HepG2 (cell line): ENCODE results near the gene CBLC. TPM values are rescaled to one million over a fixed set of nuclear protein-coding genes. Genes with fewer than 3 reads are reported as not detected.

Experiments
- ATF6 ChIP-seq: sonication (generic); formaldehyde crosslinking; conservative IDR thresholded peaks from 2 replicates; pipeline ENCODE4 v1.4.0; 2020; ENCODE audit warnings: missing genetic modification reagents
- BCL6 ChIP-seq: IDR thresholded peaks from 2 replicates; pipeline ENCODE4 v1.6.1; 2016; ENCODE audit warnings: missing genetic modification reagents, missing compliant biosample characterization
- GATAD2A ChIP-seq: IDR thresholded peaks from 2 replicates; pipeline ENCODE4 v1.6.1; 2016
- IKZF4 ChIP-seq: sonication (generic); formaldehyde crosslinking; IDR thresholded peaks from 2 replicates; pipeline ENCODE4 v1.5.1; 2020; ENCODE audit warnings: borderline replicate concordance, mild to moderate bottlenecking, low read depth, missing genetic modification reagents; ENCODE audit errors: not compliant biosample characterization
- IRX3 ChIP-seq: sonication (generic); formaldehyde crosslinking; IDR thresholded peaks from 2 replicates; pipeline ENCODE4 v1.8.1; 2023; ENCODE audit warnings: mild to moderate bottlenecking, low read depth, missing genetic modification reagents, borderline replicate concordance
- MAFF ChIP-seq: IDR thresholded peaks from 2 replicates; pipeline ENCODE4 v1.6.1; 2011; ENCODE audit warnings: low read depth, low read length, improper control_type of control experiment
- MXD1 ChIP-seq: sonication (generic); formaldehyde crosslinking; IDR thresholded peaks from 2 replicates; pipeline ENCODE4 v1.4.0; 2020; ENCODE audit warnings: mild to moderate bottlenecking, missing genetic modification reagents
- PPARG ChIP-seq: conservative IDR thresholded peaks from 2 replicates; pipeline ENCODE4 v1.6.1; 2016; ENCODE audit warnings: missing biosample characterization, missing genetic modification reagents
- RARA ChIP-seq: IDR thresholded peaks from 2 replicates; pipeline ENCODE4 v1.6.1; 2016; ENCODE audit warnings: missing genetic modification reagents, missing compliant biosample characterization
- RFXANK ChIP-seq: IDR thresholded peaks from 2 replicates; pipeline ENCODE4 v1.6.1; 2016
- SMAD3 ChIP-seq: sonication (generic); formaldehyde crosslinking; IDR thresholded peaks from 2 replicates; pipeline ENCODE4 v1.4.0; 2020; ENCODE audit warnings: missing genetic modification reagents
- SNAI1 ChIP-seq: sonication (generic); formaldehyde crosslinking; IDR thresholded peaks from 2 replicates; pipeline ENCODE4 v1.5.0; 2020; ENCODE audit warnings: mild to moderate bottlenecking, missing genetic modification reagents, borderline replicate concordance
- TCF7 ChIP-seq: sonication (generic); IDR thresholded peaks from 2 replicates; pipeline ENCODE4 v1.6.1; 2016; ENCODE audit warnings: antibody characterized with exemption, low read depth
- U2AF1 ChIP-seq: fragments of 200-400 bp; formaldehyde crosslinking; optimal IDR thresholded peaks from 2 replicates; pipeline ENCODE3; 2017; ENCODE audit warnings: mild to moderate bottlenecking, low read depth, low read length
- ZNF230 ChIP-seq: sonication (generic); formaldehyde crosslinking; IDR thresholded peaks from 2 replicates; pipeline ENCODE4 v1.4.0; 2020; ENCODE audit warnings: mild to moderate bottlenecking, missing genetic modification reagents
- ZNF350 ChIP-seq: sonication (generic); formaldehyde crosslinking; IDR thresholded peaks from 2 replicates; pipeline ENCODE4 v1.4.0; 2020; ENCODE audit warnings: mild to moderate bottlenecking, low read depth, missing genetic modification reagents, borderline replicate concordance
- ZNF512 ChIP-seq: sonication (generic); formaldehyde crosslinking; IDR thresholded peaks from 2 replicates; pipeline ENCODE4 v1.4.0; 2020; ENCODE audit warnings: mild to moderate bottlenecking, missing genetic modification reagents
- ZNF687 ChIP-seq: sonication (generic); formaldehyde crosslinking; IDR thresholded peaks from 2 replicates; pipeline ENCODE4 v1.5.1; 2020; ENCODE audit warnings: mild to moderate bottlenecking, missing genetic modification reagents, moderate library complexity
- ZNF740 ChIP-seq: sonication (generic); formaldehyde crosslinking; IDR thresholded peaks from 2 replicates; pipeline ENCODE4 v1.4.0; 2020; ENCODE audit warnings: missing genetic modification reagents
- ZNF761 ChIP-seq: sonication (generic); formaldehyde crosslinking; conservative IDR thresholded peaks from 2 replicates; pipeline ENCODE4 v1.4.0; 2020; ENCODE audit warnings: mild to moderate bottlenecking, missing genetic modification reagents
- ZNF780A ChIP-seq: sonication (generic); formaldehyde crosslinking; IDR thresholded peaks from 2 replicates; pipeline ENCODE4 v1.8.0; 2022; ENCODE audit warnings: mild to moderate bottlenecking, missing genetic modification reagents, moderate library complexity
- polyA plus RNA-seq, 8 experiments: library from polyadenylated mRNA; depleted of rRNA in 3 of 8; stranded (reverse) in 7 of 8; unstranded in 1 of 8; fragments of >200 nt; fragmentation: Illumina TruSeq in 4 of 8; extraction: Trizol in 4 of 8; gene quantifications; 2 replicates each; pipeline versions ENCODE4 v1.2.1 to v1.2.3, GENCODE V29; 2011 to 2016; ENCODE audit warnings: low read depth in 4 of 8, missing spikeins in 1 of 8, mixed read lengths in 1 of 8; ENCODE audit not compliant: insufficient read depth in 1 of 8
- total RNA-seq, 5 experiments: library from RNA; depleted of rRNA; stranded (reverse); fragments of >200 nt; fragmentation: Illumina TruSeq; extraction: Trizol; gene quantifications; 2 replicates each; pipeline ENCODE4 v1.2.3, GENCODE V29; 2016; ENCODE audit warnings: low read depth in 1 of 5

The CBLC gene
- total and polyA plus RNA-seq, 2 of the 13 experiments (the other 11 are each of a cell fraction or from before 2014, with no cell fraction given) = 1.8 to 2.6 TPM

GRCh38 chr19:44808463-44809371, 31.0 kb downstream of the CBLC start, which contains the start of gene BCAM (continued):
- TF ChIP-seq ATF6 (CRISPR knock-in tag) (no peak; the same call in 1 of the 2 replicates), ZNF512 (CRISPR knock-in tag) (no peak), GATAD2A (peak; percentile 46; the same call in 1 of the 2 replicates), SMAD3 (CRISPR knock-in tag) (0 out of 2 replicates have a peak, but pooled peaks have one; percentile 29), MXD1 (CRISPR knock-in tag) (peak; percentile 17; the same call in 1 of the 2 replicates), ZNF350 (CRISPR knock-in tag) (0 out of 2 replicates have a peak, but pooled peaks have one; percentile 20), IRX3 (CRISPR knock-in tag) (no peak; the same call in 1 of the 2 replicates), ZNF687 (CRISPR knock-in tag) (peak; percentile 82), MAFF (no peak), PPARG (CRISPR knock-in tag) (no peak), IKZF4 (CRISPR knock-in tag) (no peak), RARA (CRISPR knock-in tag) (peak; percentile 38), ZNF740 (CRISPR knock-in tag) (no peak), SNAI1 (CRISPR knock-in tag) (peak; percentile 56; the same call in 1 of the 2 replicates), U2AF1 (no peak), TCF7 (no peak), RFXANK (CRISPR knock-in tag) (no peak), ZNF761 (CRISPR knock-in tag) (no peak), BCL6 (CRISPR knock-in tag) (0 out of 2 replicates have a peak, but pooled peaks have one; percentile 11), ZNF230 (no peak), ZNF780A (CRISPR knock-in tag) (no peak)
